Stimulated activated CD8-positive, alpha-beta memory T cell treated with anti-CD3 and anti-CD28 coated beads, Interleukin-4, amount 100 ng/mL, for 4 hours (primary cell): Measurements from ENCODE around the gene FAM114A1.

Experiments used
- DNase-seq, 2 donors: peaks; one replicate each; pipeline ENCODE4 v3.0.0-alpha.2; 2020; ENCODE audit warnings: low read depth in 2 of 2, low spot score in 1 of 2

Gene FAM114A1

GRCh38 chr4:38857354-38858096, 10.1 kb upstream of the FAM114A1 start:
- no peak for DNase-seq

- no peak for DNase-seq
These were observed 9.5 kb upstream of the FAM114A1 start for GRCh38 chr4:38858097-38858420.

GRCh38 chr4:38859501-38859900, 8.1 kb upstream of the FAM114A1 start:
- DNase-seq, result no peak

GRCh38 chr4:38860788-38861424, 6.7 kb upstream of the FAM114A1 start:
- DNase-seq, result peak in 1 of 2 donors; percentile 30

- DNase-seq, result no peak
These were observed 5.8 kb upstream of the FAM114A1 start for GRCh38 chr4:38861791-38862190.

- DNase-seq, result no peak
These were observed 2.2 kb upstream of the FAM114A1 start for GRCh38 chr4:38865445-38865844.

GRCh38 chr4:38866973-38867477, 581 bp upstream of the FAM114A1 start:
- DNase-seq, result no peak

- DNase-seq, result no peak
These were observed 704 bp downstream of the FAM114A1 start for GRCh38 chr4:38868059-38868960.

- DNase-seq, result no peak
These were observed 1.9 kb downstream of the FAM114A1 start for GRCh38 chr4:38869511-38869910.

- DNase-seq, result no peak
These were observed 2.6 kb downstream of the FAM114A1 start for GRCh38 chr4:38870098-38870808.

- DNase-seq, result no peak
These were observed 4.0 kb downstream of the FAM114A1 start for GRCh38 chr4:38871593-38871992.

- no peak for DNase-seq
These were observed 5.0 kb downstream of the FAM114A1 start for GRCh38 chr4:38872620-38873019.

- no peak for DNase-seq
These were observed 5.8 kb downstream of the FAM114A1 start for GRCh38 chr4:38873290-38873944.

GRCh38 chr4:38876636-38877035, 9.0 kb downstream of the FAM114A1 start:
- no peak for DNase-seq

GRCh38 chr4:38884254-38884653, 16.6 kb downstream of the FAM114A1 start:
- DNase-seq, result no peak

- no peak for DNase-seq
These were observed 21.5 kb downstream of the FAM114A1 start for GRCh38 chr4:38889143-38889542.

GRCh38 chr4:38891051-38891983, 23.7 kb downstream of the FAM114A1 start:
- no peak for DNase-seq

GRCh38 chr4:38894322-38894982, 26.8 kb downstream of the FAM114A1 start:
- no peak for DNase-seq

- no peak for DNase-seq
These were observed 29.3 kb downstream of the FAM114A1 start for GRCh38 chr4:38896940-38897339.
